Measurements from ENCODE around the gene LGALS1. TPM values are rescaled to one million over a fixed set of nuclear protein-coding genes. Genes with fewer than 3 reads are reported as not detected.

LGALS1 gene
- total RNA-seq, 4 donors from 2014 or later: 2,452 to 3,056 (median 2,775) TPM

- TF ChIP-seq CTCF (IDR thresholded peaks at IDR 0.05; ENCODE audit: low read depth): no peak
These were observed 15.3 kb upstream of the LGALS1 start for GRCh38 chr22:37659897-37660708.

GRCh38 chr22:37660709-37661045, 14.8 kb upstream of the LGALS1 start:
- no peak for TF ChIP-seq CTCF (IDR thresholded peaks at IDR 0.05; ENCODE audit: low read depth)

GRCh38 chr22:37661160-37661924, 14.1 kb upstream of the LGALS1 start:
- no peak for TF ChIP-seq CTCF (IDR thresholded peaks at IDR 0.05; ENCODE audit: low read depth)

GRCh38 chr22:37662039-37662438, 13.4 kb upstream of the LGALS1 start:
- TF ChIP-seq CTCF (IDR thresholded peaks at IDR 0.05; ENCODE audit: low read depth): no peak

- TF ChIP-seq CTCF (IDR thresholded peaks at IDR 0.05; ENCODE audit: low read depth): no peak
These were observed 11.8 kb upstream of the LGALS1 start for GRCh38 chr22:37663521-37664140.

- TF ChIP-seq CTCF (IDR thresholded peaks at IDR 0.05; ENCODE audit: low read depth): no peak
These were observed 11.0 kb upstream of the LGALS1 start for GRCh38 chr22:37664249-37665101.
